ENCODE results near the gene PSMD13.

The PSMD13 gene

GRCh38 chr11:253160-253885, 16.5 kb downstream of the PSMD13 start:
- ATAC-seq = no peak; the same call in 2 of the 3 replicates
- TF ChIP-seq ESRRG (CRISPR knock-in tag; IDR thresholded peaks at IDR 0.05) (no peak), CSRNP3 (CRISPR knock-in tag; IDR thresholded peaks at IDR 0.05) (no peak), ZNF565 (CRISPR knock-in tag; conservative IDR thresholded peaks at IDR 0.05; ENCODE audit: low read depth) (no peak), ZNF70 (CRISPR knock-in tag; IDR thresholded peaks at IDR 0.05) (no peak), ZC3H10 (CRISPR knock-in tag; IDR thresholded peaks at IDR 0.05) (no peak), POU6F1 (CRISPR knock-in tag; IDR thresholded peaks at IDR 0.05; ENCODE audit: borderline replicate concordance, low read depth) (no peak), TCF4 (CRISPR knock-in tag; IDR thresholded peaks at IDR 0.05; ENCODE audit: borderline replicate concordance) (no peak), ARNTL (CRISPR knock-in tag; IDR thresholded peaks at IDR 0.05; ENCODE audit: borderline replicate concordance, low read depth) (no peak), CREB5 (CRISPR knock-in tag; IDR thresholded peaks at IDR 0.05; ENCODE audit: low read depth) (no peak), PATZ1 (CRISPR knock-in tag; IDR thresholded peaks at IDR 0.05; ENCODE audit: borderline replicate concordance) (no peak), ISL1 (CRISPR knock-in tag; IDR thresholded peaks at IDR 0.05) (no peak), TOX (CRISPR knock-in tag; IDR thresholded peaks at IDR 0.05; ENCODE audit: borderline replicate concordance) (no peak), ZFP3 (CRISPR knock-in tag; IDR thresholded peaks at IDR 0.05) (no peak), TSHZ2 (CRISPR knock-in tag; IDR thresholded peaks at IDR 0.05) (no peak), ZNF8 (CRISPR knock-in tag; IDR thresholded peaks at IDR 0.05) (no peak)

- ATAC-seq = no peak; the same call in 2 of the 3 replicates
- TF ChIP-seq OSR1 (CRISPR knock-in tag; IDR thresholded peaks at IDR 0.05) = no peak
- no peak for TF ChIP-seq TSHZ2 (CRISPR knock-in tag; IDR thresholded peaks at IDR 0.05)
- no peak for TF ChIP-seq RARB (CRISPR knock-in tag; IDR thresholded peaks at IDR 0.05)
- TF ChIP-seq ZFP3 (CRISPR knock-in tag; IDR thresholded peaks at IDR 0.05) = no peak
Observed at GRCh38 chr11:253886-254270, 17.1 kb downstream of the PSMD13 start.

Data from SK-N-SH treated with all-trans-retinoic acid at 6 μM for 48 hours (cell line).